Midbrain (tissue), 1 donor: Measurements from ENCODE around the gene DPF3.

Experiments used
- DNase-seq: peaks from one replicate; lab custom pipeline; 2025; lab: John Stamatoyannopoulos, UW

DPF3 gene

DNA sequence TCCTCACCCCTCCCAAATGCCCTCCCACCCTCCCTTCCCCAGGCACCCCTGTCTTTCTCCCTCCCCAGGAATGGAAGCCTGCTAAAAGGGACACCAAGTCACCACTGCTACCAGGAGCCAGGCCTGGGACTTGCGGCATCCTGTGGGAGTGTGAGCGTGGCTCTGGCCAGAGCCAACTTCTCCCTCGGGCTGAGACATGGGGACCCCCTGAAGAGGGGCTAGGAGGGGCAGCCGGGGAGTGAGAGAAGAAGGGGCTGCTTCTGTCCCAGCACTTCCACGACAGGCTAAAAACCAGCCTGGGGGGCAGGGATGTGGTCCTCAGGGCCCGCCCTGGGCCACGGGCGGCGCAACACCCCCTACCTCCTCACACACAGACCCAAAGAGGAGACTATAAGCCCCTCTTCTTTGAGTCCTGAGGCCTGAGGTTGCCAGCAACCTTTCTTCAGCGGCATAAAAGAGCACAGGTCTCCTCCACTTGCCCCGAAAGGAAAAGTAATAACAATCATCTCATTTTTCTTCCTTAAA, 278.9 kb downstream of the DPF3 start:
- DNase-seq: no peak

DNA sequence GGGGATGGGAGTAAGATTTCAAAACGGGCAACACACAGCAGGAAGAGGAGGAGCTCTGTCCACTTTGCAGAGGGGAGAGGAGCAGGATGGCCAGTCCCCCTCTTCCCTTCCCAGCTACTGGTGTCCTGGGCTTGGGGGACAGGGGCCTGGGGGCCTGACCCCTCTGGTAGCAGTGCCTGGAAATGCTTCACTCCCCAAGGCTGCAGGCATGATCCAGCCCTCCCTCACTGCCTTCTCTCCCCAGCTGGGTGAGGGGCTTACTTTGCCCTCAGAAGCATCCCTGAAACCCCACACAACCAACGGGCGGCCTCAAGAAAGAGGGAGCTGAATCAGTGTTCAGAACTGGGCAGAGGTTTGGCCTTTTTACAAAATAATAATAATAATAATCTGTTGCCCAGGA, 279.5 kb downstream of the DPF3 start:
- no peak for DNase-seq

DNA sequence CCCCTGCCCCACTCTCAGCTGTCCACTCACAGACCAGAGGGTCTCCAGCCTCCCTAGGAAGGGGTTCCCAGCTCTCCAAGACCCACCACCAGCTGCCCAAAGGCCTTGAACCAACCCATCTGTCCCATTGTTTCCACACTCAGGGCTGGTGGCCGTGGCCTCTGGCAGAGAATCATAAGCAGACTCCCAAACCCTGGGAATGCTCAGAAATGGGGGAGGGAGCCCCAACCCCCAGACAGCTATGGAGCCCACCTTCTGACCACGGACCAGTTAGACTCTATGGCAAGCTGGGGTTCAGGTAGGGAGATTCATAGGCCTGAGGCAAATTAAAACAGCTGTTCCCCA, 280.0 kb downstream of the DPF3 start:
- DNase-seq: no peak

DNA sequence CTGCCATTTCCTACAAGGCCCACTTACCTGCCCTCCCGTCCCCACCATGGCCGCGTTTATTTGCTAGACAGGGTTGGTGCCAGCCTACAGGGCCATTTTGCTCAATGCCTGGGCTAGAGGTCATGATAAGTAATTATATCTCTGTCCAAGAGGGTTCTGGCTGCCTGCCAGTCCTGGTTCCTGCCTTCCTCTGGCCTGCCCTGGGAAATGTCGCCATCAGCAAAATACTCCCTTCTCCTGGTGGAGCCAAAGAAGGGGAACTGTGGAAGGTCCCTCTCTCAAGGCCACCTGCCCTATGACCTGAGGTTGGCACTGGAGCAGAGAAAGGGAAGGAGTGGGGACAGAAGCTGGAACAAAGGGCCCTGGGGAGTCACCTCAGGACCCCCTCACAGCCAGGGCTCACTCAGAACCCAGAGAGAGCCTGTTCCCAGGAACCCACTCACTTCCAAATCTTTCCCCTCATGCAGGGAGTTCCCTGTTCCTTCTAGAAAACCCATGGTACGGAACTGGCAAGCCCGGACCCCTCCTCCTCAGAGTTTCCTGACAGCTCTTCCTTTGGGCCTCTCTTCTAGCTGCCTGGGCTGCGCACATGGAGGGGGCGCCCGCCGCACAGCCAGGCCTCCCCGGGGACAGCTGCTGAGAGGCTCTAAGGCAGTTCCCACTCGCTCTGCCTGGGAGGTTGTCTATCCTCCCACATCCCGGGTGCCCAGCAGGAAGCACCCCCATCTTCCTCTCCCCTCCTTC, 280.5 kb downstream of the DPF3 start:
- DNase-seq: no peak

DNA sequence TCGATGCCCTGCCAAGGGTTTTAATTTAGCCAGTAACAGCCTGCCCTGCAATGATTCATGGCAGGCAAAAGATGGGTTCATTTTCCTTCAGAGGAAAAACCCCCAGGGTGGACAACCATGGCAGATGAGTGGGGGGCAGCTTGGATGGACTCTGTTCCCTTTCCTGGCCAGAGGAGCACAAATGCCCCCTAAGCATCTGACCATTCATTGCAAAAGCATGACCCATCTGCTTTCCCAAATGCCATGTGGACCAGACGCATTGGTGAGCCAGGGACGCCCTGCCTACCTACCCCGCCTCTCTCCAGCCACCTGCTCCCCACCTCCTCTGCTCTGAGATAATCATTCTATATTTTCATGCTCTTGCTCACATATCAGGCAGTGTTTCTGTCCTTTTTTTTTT, 281.9 kb downstream of the DPF3 start:
- DNase-seq: no peak

DNA sequence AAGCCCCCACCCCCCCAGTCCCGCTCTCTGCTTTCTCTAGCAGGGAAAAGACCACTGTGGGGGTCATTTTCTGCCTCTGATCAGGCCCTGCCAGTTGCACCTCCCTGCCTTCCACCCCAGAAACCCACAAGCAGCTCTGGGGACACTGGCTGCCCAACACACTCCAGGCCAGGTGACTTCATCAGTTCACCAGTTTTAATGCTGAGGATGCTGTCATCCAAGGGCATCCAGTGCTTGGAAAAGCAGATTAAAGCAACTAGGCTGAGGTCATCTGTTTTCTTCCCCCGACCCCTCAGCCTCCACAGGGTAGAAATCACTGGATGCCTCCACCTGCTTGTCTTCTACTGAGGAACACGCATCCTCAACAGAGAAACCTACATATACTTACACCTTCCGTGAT, 282.4 kb downstream of the DPF3 start:
- no peak for DNase-seq

DNA sequence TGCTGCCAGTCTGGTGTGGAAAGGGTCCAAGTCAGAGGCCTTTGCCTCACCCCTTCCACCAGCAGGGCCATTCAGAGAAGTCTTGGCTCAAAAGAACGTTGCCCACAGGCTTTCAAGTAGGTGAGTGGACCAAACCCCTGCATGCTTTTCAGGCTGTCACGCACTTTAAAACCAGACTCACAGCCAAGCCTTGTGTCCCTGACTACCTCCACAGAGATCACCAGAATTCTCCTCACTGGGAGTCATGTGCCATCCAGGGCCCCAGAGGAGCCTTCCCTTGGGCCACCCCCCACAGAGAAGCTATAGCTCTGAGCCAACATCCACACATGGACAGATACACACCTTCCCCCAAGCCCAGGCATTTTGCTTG, 283.1 kb downstream of the DPF3 start:
- no peak for DNase-seq

DNA sequence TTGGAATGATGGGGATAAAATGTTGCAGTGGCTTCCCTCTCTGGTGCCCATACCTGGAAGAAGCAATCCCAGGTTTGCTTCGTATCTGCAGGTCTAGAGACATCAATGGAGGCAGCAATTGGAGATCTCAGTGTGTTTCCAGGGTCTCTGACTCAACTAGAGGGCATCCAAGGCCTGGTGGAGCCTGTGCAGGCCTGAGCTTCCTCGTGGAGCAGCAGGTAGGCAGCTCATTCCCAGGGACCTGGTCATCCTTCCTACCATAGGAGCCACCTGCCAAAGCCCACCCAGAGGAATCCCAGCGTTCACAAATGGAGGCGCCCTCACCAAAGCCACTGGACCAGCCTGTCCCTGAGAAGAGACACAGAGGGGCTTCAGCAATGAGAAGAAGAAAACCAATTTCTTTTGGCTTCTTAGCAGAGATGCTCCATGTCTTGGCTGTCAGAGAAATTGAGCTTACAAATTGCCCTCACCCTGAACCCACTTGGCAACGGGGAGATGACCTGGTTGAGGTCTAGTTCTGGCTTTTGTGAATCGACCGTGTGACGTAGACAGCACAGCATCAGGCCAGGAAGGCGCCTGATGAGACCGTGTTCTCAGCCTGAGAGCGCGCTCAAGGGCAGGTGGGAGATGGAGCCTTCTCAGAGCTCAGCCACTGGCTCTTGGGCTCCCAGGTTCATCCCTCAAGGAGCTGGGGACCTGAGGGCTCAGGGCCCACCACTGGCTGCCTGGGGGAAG, 283.6 kb downstream of the DPF3 start:
- DNase-seq: no peak

DNA sequence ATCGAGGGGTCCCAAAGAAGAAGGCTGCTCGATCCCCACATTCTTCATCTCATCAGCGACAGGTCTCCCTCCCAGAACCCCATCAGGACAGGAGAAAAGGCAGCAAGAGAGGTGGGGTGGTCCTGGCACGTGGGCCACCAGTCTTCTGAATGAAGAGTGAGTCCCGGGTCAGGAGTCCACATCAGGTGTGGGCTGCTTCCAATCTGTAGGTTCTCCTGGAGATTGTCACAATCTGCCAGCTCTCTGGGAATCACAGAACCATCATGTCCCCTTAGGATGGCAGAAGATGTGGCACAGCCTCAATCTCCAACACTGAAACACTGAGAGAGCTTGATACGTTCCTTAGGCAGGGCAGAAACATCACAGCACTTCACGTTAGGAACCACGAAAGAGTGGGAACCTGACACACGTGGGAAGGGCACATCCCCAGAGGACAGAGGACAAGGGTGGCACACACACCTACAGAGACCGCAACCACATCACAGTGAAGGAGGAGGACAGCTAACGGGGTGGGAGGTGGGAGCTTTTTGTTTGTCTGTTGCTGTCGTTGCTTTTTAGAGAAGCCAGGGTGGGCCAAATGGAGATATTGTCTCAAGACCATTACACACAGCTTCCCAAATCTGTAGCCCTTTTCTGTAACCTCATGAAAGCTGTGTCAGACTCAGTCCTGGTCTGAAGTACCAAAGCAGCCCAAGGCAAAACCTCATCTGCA, 284.5 kb downstream of the DPF3 start:
- no peak for DNase-seq

DNA sequence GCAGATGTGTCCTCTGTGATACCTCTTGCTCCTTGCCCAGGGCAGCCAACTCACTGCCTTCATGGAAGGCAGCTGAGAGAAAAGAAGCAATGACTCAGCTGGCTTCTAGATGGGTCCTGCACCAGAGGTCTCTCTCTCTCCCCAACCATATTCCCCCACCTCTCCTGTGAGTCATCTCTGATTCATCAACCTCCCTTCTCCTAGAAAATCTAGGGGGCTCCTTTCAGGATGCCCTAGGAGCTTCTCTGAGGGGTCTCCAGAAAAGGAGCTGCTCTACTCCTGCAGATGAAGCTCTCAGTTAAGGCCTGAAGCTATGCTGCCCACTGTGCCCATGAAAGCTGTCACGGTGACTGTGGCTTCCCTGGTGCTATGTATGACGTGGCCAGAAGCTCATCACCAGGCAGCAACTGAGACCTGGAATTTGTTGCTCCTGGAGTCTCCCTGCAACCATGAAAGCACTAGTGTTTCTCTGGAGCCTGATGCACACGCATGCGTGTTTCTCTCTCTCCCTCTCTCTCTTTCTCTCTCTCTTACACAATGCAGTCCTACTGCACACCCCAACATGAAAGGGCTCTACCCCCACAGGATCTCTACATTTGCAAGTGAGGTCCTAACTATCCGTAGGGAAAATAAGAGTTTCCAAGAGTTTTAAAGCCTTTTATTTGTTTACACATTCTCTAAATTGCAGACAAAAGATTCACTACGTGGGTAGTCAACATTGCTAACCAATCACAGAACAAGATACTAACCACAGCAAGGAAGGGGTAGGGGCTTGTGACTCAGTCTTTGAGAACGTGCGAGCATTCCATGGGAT, 285.3 kb downstream of the DPF3 start:
- DNase-seq: no peak

DNA sequence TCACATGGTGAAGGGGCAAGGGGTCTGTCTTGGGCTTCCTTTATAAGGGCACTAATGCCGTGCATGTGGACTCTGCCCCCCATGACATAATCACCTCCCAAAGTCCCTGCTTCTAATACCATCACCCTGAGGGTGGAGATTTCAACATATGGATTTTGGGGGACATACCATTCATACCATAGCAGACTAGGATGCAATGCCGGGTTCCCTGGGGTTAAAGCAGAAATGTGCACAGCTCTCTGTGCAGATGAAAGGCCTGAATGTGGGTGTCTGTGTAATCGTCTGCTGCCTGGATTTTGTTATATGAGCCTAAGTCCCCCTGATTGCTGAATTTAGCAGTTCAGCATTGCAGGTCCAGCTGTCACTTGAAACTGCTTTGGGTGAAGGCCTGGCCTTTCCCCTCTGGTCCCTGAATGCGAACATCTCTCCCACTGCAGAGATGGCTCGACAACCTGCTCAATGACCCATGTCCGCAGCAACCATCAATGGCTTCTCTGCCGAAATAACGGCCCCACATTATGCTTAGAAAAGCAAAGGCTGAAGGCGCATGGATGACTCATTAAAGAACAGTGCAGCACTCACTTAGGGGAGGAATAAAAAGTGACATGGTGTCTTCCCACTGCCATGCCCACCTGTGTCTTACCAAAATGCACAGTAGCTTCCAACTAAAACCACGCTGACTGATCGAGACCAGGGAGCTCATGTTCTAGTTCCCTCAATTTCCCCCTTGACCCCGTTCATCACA, 286.3 kb downstream of the DPF3 start:
- no peak for DNase-seq

DNA sequence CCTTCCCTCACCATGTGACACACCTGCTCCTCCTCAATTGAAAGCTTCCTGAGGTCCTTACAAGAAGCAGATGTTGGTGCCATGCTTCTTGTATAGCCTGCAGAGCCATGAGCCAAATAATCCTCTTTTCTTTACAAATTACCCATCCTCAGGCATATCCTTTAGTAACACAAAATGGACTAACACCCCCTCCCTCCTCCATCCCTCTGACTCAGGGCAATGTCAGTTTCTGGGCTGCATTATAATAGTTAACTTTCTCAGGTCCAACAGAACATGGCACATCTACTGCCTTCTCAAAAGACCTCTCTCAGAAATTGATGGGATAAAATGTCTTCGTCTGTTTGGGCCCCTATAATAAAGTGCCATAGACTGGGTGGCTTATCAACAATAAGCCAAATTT, 287.0 kb downstream of the DPF3 start:
- no peak for DNase-seq

DNA sequence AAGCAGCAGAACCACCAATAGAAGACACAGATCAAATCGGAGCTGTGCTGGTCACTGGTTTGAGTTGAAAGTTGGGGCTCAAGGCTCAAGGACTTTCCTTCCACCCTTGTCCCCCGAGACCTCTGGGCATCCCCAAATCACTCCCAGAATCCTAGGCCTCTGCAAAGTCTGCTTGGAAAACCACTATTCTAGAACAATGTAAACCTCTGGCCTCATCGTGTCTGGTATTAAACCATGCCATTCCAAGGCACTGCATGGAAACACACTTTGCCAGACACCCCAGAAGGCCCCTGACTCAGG, 288.0 kb downstream of the DPF3 start:
- no peak for DNase-seq

DNA sequence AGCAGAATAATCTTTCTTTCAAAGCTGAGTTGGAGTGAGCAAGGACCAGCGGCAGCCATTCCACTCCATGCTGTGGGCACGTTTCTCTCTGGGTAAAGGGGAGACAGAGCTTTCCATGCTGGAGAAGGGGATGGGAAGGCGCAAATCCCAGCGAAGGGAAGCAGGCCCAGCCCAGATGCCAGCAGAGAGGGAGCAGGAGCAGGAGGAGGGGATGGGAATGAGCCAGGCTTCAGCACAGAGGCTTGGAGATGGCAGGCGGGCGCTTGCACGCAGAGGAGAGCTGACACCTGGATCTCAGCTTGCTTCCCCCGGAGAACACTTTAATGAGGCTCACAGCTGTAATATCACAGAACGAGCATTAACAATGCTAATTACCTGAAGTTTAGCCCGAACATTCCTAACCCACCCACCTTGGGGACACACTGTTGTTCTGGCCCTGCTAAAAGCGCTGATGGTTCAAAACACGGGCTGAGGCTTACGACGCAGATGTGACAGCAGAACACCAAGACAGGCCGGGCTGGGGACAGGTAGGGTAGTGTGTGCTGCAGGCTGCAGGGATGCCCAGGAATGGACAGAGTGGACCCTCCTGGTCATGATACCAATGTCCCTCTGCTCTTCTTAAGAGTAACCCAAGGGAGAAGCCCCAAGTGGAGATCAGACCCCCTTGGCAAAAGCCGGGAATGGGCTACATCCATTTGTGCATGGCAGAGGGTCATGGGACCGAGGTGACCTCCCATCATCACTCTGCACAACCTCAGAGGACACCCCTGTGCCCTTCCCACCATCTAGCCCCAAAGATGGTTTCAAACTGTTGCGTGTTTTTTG, 288.6 kb downstream of the DPF3 start:
- no peak for DNase-seq

DNA sequence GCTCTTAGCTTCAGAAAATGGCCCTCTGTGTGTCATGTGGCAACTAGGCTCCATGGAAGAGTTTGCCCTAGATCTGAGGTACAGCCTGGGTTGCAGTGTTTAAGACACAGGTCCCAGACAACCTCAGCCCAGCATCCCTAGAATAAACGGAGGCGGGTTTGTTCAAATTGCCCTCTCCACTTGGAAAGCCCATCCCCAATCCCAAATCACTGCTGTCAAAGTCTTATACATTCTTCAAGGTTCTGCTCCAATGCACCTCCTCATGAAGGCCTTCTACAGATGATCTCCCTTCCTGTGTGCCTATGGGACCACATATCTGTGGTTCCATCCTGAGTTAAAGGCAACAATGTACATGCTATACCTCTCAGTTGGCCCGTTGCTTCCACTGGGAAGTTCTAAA, 289.8 kb downstream of the DPF3 start:
- DNase-seq: no peak

DNA sequence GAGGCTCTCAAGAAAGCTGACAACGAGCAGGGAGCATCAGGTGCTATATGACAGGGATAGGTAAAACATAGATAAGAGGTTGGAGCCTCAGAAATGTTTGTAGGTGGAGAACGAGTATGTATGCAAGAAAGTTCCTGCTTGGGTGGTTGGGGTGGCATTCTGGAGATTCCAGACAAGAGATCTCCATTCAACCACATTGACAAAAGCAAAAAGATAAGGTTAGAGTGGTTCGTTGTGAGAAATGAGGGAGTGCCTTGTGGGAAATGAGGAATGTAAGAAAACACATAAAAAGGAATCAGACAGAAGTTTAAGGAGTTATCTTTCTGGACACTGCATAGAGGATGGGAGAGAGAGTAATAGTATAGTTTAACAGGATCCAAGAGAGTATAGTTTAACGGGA, 290.3 kb downstream of the DPF3 start:
- DNase-seq: no peak

DNA sequence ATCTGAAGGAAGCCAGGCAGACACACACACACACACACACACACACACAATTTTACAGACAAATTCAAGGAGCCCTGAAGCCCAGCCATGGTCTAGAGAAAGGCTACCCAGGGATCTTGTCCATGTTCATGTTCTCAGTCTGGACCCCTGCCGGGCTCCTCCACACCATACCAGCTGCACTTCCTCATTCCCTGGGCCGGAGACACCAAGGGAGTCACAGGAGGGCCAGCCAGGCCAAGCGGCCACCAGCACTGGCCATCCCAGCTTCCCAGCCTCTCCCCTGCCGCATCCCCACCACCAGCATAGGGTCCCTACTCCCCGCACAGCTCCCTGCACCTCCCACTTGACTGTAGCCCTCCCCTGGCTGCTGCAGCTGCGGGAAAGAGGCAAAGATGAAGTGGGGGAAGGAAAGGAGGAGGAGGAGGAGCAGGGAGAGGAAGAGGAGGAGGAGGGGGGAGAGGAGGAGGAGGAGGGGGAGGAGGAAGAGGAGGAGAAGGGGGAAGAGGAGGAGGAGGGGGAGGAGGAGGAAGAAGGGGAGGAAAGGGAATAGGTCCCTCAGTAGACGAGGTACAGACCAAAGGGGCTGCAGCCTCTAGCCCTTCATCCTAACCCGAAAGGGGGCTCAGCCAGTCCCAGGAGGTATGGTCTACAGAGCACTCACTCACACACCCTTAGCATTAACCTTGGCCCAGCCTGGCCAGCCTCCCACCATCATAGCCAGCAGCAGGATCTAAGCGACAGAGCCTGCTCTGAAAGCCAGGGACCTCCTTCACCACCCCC, 293.2 kb downstream of the DPF3 start:
- DNase-seq: no peak

DNA sequence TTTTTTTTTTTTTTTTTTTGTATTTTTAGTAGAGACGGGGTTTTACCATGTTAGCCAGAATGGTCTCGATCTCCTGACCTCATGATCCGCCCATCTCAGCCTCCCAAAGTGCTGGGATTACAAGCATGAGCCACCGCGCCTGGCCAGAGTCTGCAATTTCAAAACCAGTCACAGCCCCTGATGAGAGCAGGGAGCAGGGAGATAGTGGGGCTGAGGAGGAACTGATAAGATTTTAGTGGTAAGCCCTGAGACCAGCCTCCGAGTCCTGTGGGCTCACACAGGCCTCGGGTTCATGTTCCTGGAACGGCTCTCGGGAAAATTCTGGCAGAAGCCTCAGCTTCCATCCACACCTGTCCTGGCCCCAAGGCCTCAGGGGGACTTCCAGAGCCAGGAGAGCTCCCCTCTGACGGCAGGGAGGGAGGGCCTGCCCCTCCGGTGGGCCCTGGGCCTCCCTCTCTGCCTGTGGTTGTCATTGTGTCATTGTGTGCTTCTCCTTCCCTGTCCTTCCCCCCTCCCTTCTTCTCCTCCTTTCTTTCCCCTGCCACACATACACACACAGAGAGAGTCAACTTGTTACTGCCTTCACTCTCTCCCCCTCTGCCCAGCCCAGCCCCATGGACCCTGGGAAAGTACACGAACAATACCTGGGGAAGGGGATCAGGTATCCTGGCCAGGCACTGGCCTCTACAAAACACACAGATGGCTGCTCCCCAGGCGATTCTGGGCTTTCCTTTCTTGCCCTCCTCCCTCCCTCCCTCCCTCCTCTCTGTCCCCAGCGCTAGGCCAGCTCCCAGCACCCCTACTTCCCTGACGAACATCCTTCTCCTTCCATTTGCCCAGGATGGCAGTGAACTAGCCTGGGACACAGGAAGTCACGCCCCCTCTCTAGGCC, 294.1 kb downstream of the DPF3 start:
- no peak for DNase-seq

DNA sequence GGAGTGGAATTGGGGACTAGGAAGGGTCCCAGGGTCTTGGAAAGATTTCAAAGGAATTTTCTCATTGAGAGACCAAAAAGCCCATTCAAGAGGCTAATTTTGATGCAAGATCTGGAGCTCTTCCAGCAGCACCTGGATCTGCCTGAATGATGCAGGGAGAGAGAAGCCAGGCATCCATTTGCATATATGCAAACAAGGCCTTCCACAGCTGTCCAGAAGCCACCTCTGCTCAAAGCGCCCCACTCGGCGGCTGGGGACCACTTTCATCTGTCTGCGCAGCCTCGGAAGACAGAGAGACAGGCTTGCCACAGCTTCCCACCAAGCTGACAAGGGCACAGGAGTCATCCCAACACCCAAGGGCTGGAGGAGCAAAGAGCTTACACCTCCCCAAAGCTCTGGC, 295.6 kb downstream of the DPF3 start:
- no peak for DNase-seq
